Stomach smooth muscle (tissue), 2 donors: ENCODE measurements around the gene POLR1C.
"Not testable (repeated sequence)": the region's sequence is repeated elsewhere in the genome, so short reads cannot be mapped to it uniquely, and the experiment has no call there.

Source experiments
- H3K27ac ChIP-seq: one replicate; pipeline ENCODE4 v1.7.0; 2013; ENCODE audit warnings: mild to moderate bottlenecking, low read length, inconsistent platforms
- H3K27me3 ChIP-seq, 2 donors: one replicate each; pipeline ENCODE4 v1.7.0; 2013; ENCODE audit warnings: low read length in 2 of 2; ENCODE audit not compliant: insufficient read depth in 2 of 2, control insufficient read depth in 1 of 2
- H3K36me3 ChIP-seq, 2 donors: one replicate each; pipeline ENCODE4 v1.7.0; 2013; ENCODE audit warnings: low read length in 2 of 2; ENCODE audit not compliant: control insufficient read depth in 2 of 2, insufficient read depth in 2 of 2
- H3K4me1 ChIP-seq: one replicate; pipeline ENCODE4 v1.7.0; 2013; ENCODE audit warnings: low read length; ENCODE audit not compliant: control insufficient read depth, insufficient read depth
- H3K4me3 ChIP-seq, 2 donors: one replicate each; pipeline ENCODE4 v1.7.0; 2013; ENCODE audit warnings: low read length in 2 of 2
- H3K9ac ChIP-seq, 2 donors: one replicate each; pipeline ENCODE4 v1.7.0; 2013; ENCODE audit warnings: low read length in 2 of 2, mild to moderate bottlenecking in 1 of 2
- H3K9me3 ChIP-seq, 2 donors: one replicate each; pipeline ENCODE4 v1.7.0; 2013; ENCODE audit warnings: low read length in 2 of 2; ENCODE audit not compliant: control insufficient read depth in 2 of 2
- donor health status: healthy.
- donor health status: Pancreatic carcinoma.

The POLR1C gene

GRCh38 chr6:43493230-43493629, 23.7 kb upstream of the POLR1C start:
- no peak overlapping the region for H3K9ac ChIP-seq

DNA sequence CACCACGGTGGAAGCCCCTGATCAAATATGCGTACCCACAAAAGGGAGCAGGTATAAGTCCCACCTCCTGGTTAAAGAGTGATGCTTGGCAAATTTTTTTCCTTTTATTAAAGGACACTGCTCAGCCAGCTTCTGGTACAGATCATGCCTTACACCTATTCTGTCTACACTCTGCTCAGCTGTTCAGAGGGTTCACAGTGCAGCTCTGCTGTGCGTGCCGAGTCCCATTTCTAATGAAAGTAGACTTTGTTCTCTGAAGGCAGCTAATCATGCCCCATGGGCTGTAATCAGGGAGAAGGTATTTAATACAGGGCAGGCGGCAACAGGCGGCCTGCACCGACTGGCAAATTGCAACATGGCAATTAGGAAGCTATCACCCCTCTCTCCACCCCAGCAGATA, 23.1 kb upstream of the POLR1C start:
- H3K9me3 ChIP-seq: no peaks in the 10 kb centered on the region
- peaks cover 41% of the 10 kb centered on the region for H3K4me1 ChIP-seq
- H3K36me3 ChIP-seq: peaks cover 0 to 22% of the 10 kb centered on the region in 2 donors
- H3K9ac ChIP-seq: no peak overlapping the region
- H3K27ac ChIP-seq: no peak overlapping the region
- no peaks in the 10 kb centered on the region for H3K27me3 ChIP-seq
- no peak overlapping the region for H3K4me3 ChIP-seq

More at GRCh38 chr6:43493230-43493629, 23.7 kb upstream of the POLR1C start:
- H3K27ac ChIP-seq: no peak overlapping the region
- H3K4me3 ChIP-seq: no peak overlapping the region
- peaks cover 44% of the 10 kb centered on the region for H3K4me1 ChIP-seq
- H3K27me3 ChIP-seq: no peaks in the 10 kb centered on the region
- peaks cover 0 to 18% of the 10 kb centered on the region in 2 donors for H3K36me3 ChIP-seq
- no peaks in the 10 kb centered on the region for H3K9me3 ChIP-seq

- Histone ChIP-seq H3K36me3 (peaks cover 4 to 24% of the 10 kb centered on the region in 2 donors), H3K9me3 (no peaks in the 10 kb centered on the region), H3K27ac (no peak overlapping the region), H3K27me3 (no peaks in the 10 kb centered on the region), H3K4me3 (no peak overlapping the region), H3K4me1 (peaks cover 36% of the 10 kb centered on the region), H3K9ac (no peak overlapping the region)
Measured at GRCh38 chr6:43494321-43494720, 22.6 kb upstream of the POLR1C start.

DNA sequence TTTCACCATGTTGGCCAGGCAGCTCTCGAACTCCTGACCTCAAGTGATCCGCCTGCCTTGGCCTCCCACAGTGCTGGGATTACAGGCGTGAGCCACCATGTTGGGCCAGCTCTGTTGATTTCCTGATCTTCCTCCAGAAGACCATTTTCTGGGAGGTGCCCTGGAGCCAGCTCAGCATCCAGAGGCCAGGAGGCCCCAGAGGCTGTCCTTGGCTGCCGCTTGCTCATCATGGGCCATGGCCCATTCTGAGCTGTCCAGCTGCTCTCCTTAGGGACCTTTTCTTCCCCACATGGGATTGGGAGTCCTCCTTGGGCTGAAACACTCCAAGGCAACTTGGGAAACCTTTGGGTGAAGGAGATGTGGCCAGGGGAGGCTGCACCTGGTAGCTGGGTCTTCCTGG, 22.1 kb upstream of the POLR1C start:
- Histone ChIP-seq H3K9me3 (no peaks in the 10 kb centered on the region), H3K27ac (no peak overlapping the region), H3K4me3 (no peak overlapping the region), H3K27me3 (no peaks in the 10 kb centered on the region), H3K36me3 (peaks cover 9 to 26% of the 10 kb centered on the region in 2 donors), H3K9ac (no peak overlapping the region), H3K4me1 (peaks cover 37% of the 10 kb centered on the region)

GRCh38 chr6:43495409-43495941, 21.4 kb upstream of the POLR1C start:
- Histone ChIP-seq H3K36me3 (peaks cover 15 to 32% of the 10 kb centered on the region in 2 donors), H3K4me1 (peaks cover 37% of the 10 kb centered on the region), H3K9ac (peak overlapping the region in 1 of 2 donors; percentile 42), H3K27ac (no peak overlapping the region), H3K9me3 (no peaks in the 10 kb centered on the region), H3K27me3 (no peaks in the 10 kb centered on the region), H3K4me3 (no peak overlapping the region)

GRCh38 chr6:43496370-43497128, 20.3 kb upstream of the POLR1C start:
- Histone ChIP-seq H3K9ac (peak overlapping the region in 1 of 2 donors; percentile 13), H3K27me3 (no peaks in the 10 kb centered on the region), H3K27ac (no peak overlapping the region), H3K4me1 (peaks cover 37% of the 10 kb centered on the region), H3K9me3 (no peaks in the 10 kb centered on the region), H3K36me3 (peaks cover 25 to 43% of the 10 kb centered on the region in 2 donors), H3K4me3 (no peak overlapping the region)

DNA sequence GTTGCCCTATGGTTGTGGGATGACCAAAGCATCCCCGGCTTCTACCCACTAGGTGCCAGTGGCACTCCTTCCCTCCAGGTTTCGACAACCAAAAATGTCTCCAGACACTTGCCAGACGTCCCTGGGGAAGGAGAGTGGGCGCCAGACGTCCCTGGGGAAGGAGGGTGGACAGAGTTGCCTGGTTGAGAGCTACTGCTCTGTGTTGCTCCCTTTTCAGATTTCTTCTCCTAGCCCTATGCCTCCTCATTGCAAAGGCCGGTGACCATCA, 19.8 kb upstream of the POLR1C start:
- H3K36me3 ChIP-seq: peaks cover 29 to 47% of the 10 kb centered on the region in 2 donors
- H3K27ac ChIP-seq: no peak overlapping the region
- H3K27me3 ChIP-seq: no peaks in the 10 kb centered on the region
- H3K9me3 ChIP-seq: no peaks in the 10 kb centered on the region
- H3K4me3 ChIP-seq: no peak overlapping the region
- peaks cover 33% of the 10 kb centered on the region for H3K4me1 ChIP-seq
- peak overlapping the region in 1 of 2 donors; percentile 13 for H3K9ac ChIP-seq

DNA sequence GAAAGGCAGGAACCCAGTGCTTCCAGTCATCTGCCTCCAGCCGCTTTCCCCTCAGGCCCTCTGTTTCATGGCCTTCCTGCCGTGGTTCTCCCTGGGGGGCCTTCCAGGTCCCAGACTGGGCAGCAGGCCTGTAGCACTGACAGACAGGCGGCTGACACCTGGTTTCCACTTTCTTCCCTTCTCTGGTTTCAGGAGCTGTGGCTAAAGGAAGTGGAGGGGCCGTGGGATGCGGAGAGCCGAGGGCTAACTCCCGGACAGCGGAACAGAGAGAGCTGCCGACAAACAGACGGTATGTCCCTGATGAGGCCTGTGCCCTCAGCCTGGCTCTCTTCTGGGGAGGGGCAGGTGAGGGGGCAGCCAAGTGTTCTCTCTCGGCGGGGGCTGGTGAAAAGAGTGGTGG, 19.2 kb upstream of the POLR1C start:
- H3K4me1 ChIP-seq: peaks cover 26% of the 10 kb centered on the region
- no peaks in the 10 kb centered on the region for H3K9me3 ChIP-seq
- no peak overlapping the region for H3K27ac ChIP-seq
- peaks cover 35 to 53% of the 10 kb centered on the region in 2 donors for H3K36me3 ChIP-seq
- no peak overlapping the region for H3K4me3 ChIP-seq
- H3K9ac ChIP-seq: no peak overlapping the region
- H3K27me3 ChIP-seq: no peaks in the 10 kb centered on the region

GRCh38 chr6:43498291-43498690, 18.6 kb upstream of the POLR1C start:
- Histone ChIP-seq H3K36me3 (peaks cover 37 to 59% of the 10 kb centered on the region in 2 donors), H3K4me1 (peaks cover 23% of the 10 kb centered on the region)
- H3K27me3 ChIP-seq, H3K27ac ChIP-seq, H3K4me3 ChIP-seq, H3K9me3 ChIP-seq, H3K9ac ChIP-seq: not testable (repeated sequence)

DNA sequence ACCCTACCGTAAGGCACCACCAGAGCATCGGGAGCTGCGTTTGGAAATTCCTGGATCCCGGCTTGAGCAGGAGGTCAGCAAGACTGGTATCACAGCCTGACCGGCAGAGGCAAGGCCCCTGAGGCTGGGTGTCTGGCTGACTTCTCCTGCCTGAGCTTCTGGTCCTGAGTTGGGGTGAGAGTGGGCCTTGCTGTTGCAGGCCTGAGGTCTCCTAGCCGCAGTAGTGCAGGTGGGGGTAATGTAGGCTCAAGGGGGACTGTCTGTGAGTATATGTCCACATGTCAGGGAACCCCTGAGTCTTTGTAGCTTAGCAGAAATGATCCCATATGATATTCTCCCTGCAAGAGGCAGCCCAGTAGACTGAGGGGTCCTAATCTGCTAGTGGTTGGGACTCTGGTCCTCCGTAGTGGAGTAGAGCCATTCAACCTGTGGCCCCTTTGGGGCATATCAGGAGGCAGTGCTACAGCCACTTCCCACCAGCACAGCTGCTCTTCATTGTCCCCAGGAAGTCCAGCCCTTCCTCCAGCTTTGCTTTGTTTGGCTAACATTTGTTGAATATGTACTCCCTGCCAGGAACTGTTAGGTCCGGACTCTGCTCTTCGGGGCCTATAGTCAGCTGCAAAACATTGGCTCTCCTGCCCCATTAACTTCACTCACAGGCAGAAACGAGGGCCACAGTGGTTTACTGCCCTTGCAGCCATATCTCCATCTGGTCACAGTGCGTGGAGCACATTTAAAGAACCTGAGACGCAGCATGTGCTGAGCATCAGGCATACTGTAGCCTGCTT, 17.7 kb upstream of the POLR1C start:
- Histone ChIP-seq H3K27me3 (no peaks in the 10 kb centered on the region), H3K9ac (no peak overlapping the region), H3K36me3 (peaks cover 43 to 66% of the 10 kb centered on the region in 2 donors), H3K4me1 (peaks cover 21% of the 10 kb centered on the region), H3K27ac (no peak overlapping the region), H3K4me3 (no peak overlapping the region), H3K9me3 (no peaks in the 10 kb centered on the region)

DNA sequence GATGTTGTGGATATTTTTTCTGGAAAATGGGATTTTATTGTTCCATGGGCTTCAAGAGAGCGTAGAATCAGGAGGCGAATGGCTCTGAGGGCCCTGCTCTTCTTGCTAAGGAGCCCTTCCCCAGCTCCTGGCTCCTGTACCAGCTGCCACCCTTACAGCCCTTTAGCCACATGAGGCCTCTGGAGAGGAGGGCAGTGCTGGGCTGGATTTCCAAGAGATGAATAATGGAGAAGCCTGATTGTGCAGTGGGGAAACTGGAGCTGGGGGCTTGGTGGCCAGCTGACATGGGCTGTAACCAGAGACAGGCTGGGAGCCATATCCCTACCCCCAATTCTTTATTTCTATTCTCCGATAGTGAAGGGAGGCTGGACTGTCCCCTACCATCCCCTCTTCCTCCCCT, 16.0 kb upstream of the POLR1C start:
- Histone ChIP-seq H3K27ac (no peak overlapping the region), H3K9me3 (no peaks in the 10 kb centered on the region), H3K36me3 (peaks cover 45 to 72% of the 10 kb centered on the region in 2 donors)

More for the DNA sequence above, 16.0 kb upstream of the POLR1C start:
- no peak overlapping the region for H3K4me3 ChIP-seq
- no peaks in the 10 kb centered on the region for H3K27me3 ChIP-seq
- peaks cover 19% of the 10 kb centered on the region for H3K4me1 ChIP-seq
- no peak overlapping the region for H3K9ac ChIP-seq
